ENCODE data around the gene GRIN3B.

Gene GRIN3B

GRCh38 chr19:964116-964520 lies 36.1 kb upstream of the GRIN3B start:
- in situ Hi-C loops (cut with MboI; ENCODE audit: low sequenced_read_pairs): no loop called here

- in situ Hi-C loops (cut with MboI; ENCODE audit: low sequenced_read_pairs): no loop called here
Observed at GRCh38 chr19:964761-965694, 35.2 kb upstream of the GRIN3B start.

- in situ Hi-C loops (cut with MboI; ENCODE audit: low sequenced_read_pairs): no loop called here
Observed at GRCh38 chr19:966485-967088, 33.6 kb upstream of the GRIN3B start.

GRCh38 chr19:970695-971094 lies 29.5 kb upstream of the GRIN3B start:
- in situ Hi-C loops (cut with MboI; ENCODE audit: low sequenced_read_pairs): no loop called here

- in situ Hi-C loops (cut with MboI; ENCODE audit: low sequenced_read_pairs): no loop called here
Observed at GRCh38 chr19:971795-972194, 28.4 kb upstream of the GRIN3B start.

- in situ Hi-C loops (cut with MboI; ENCODE audit: low sequenced_read_pairs): no loop called here
Observed at GRCh38 chr19:972281-972680, 27.9 kb upstream of the GRIN3B start.

GRCh38 chr19:973726-974563 lies 26.3 kb upstream of the GRIN3B start:
- in situ Hi-C loops (cut with MboI; ENCODE audit: low sequenced_read_pairs): no loop called here

- in situ Hi-C loops (cut with MboI; ENCODE audit: low sequenced_read_pairs): no loop called here
Observed at GRCh38 chr19:974564-975257, 25.5 kb upstream of the GRIN3B start.

- in situ Hi-C loops (cut with MboI; ENCODE audit: low sequenced_read_pairs): no loop called here
Observed at GRCh38 chr19:976476-976875, 23.7 kb upstream of the GRIN3B start.

- in situ Hi-C loops (cut with MboI; ENCODE audit: low sequenced_read_pairs): no loop called here
Observed at GRCh38 chr19:977058-977464, 23.2 kb upstream of the GRIN3B start.

GRCh38 chr19:979318-979741 lies 20.9 kb upstream of the GRIN3B start:
- in situ Hi-C loops (cut with MboI; ENCODE audit: low sequenced_read_pairs): no loop called here

GRCh38 chr19:980133-980998 lies 19.9 kb upstream of the GRIN3B start:
- in situ Hi-C loops (cut with MboI; ENCODE audit: low sequenced_read_pairs): loop anchor here (5.0 to 10.0 kb wide), 2 partner anchors 58 to 206 kb away; no protein-coding TSS in a partner anchor

GRCh38 chr19:982567-983170 lies 17.6 kb upstream of the GRIN3B start:
- in situ Hi-C loops (cut with MboI; ENCODE audit: low sequenced_read_pairs): loop anchor here (5.0 to 10.0 kb wide), 2 partner anchors 60 to 208 kb away; no protein-coding TSS in a partner anchor

- in situ Hi-C loops (cut with MboI; ENCODE audit: low sequenced_read_pairs): loop anchor here (5.0 to 10.0 kb wide), 2 partner anchors 62 to 210 kb away; no protein-coding TSS in a partner anchor
Observed at GRCh38 chr19:984165-984967, 15.9 kb upstream of the GRIN3B start, which contains the start of gene WDR18. Gene WDR18, plus strand, starts transcription at chr19:984345. Its CDS starts 9 bp downstream, at chr19:984354.

GRCh38 chr19:986083-986482 lies 14.1 kb upstream of the GRIN3B start:
- in situ Hi-C loops (cut with MboI; ENCODE audit: low sequenced_read_pairs): loop anchor here (10.0 kb wide), 1 partner anchor 211 kb away; no protein-coding TSS in a partner anchor

- in situ Hi-C loops (cut with MboI; ENCODE audit: low sequenced_read_pairs): loop anchor here (10.0 kb wide), 1 partner anchor 213 kb away; no protein-coding TSS in a partner anchor
Observed at GRCh38 chr19:988081-988480, 12.1 kb upstream of the GRIN3B start.

- in situ Hi-C loops (cut with MboI; ENCODE audit: low sequenced_read_pairs): loop anchor here (10.0 kb wide), 1 partner anchor 214 kb away; no protein-coding TSS in a partner anchor
Observed at GRCh38 chr19:988510-988909, 11.7 kb upstream of the GRIN3B start.
